Hepatocyte (in vitro differentiated cells): ENCODE measurements around the gene XRCC1.

Experiments
- EZH2 ChIP-seq: fragments of 200-600 bp; sonication (generic); IDR thresholded peaks from 2 replicates; pipeline ENCODE4 v1.6.1; 2016; ENCODE audit warnings: antibody characterized with exemption, mild to moderate bottlenecking, borderline replicate concordance
- EZH2phosphoT487 ChIP-seq: fragments of 200-600 bp; sonication (generic); IDR thresholded peaks from one replicate; pipeline ENCODE4 v1.6.1; 2018; ENCODE audit warnings: antibody characterized with exemption, mild to moderate bottlenecking, low read depth, moderate library complexity; ENCODE audit not compliant: unreplicated experiment, severe bottlenecking
- TF ChIP-seq, protein P1 (sequence below): fragments of 200-600 bp; sonication (generic); IDR thresholded peaks from 2 replicates; pipeline ENCODE4 v1.5.1; 2016; ENCODE audit warnings: antibody characterized with exemption, mild to moderate bottlenecking; ENCODE audit not compliant: poor library complexity

DNA sequence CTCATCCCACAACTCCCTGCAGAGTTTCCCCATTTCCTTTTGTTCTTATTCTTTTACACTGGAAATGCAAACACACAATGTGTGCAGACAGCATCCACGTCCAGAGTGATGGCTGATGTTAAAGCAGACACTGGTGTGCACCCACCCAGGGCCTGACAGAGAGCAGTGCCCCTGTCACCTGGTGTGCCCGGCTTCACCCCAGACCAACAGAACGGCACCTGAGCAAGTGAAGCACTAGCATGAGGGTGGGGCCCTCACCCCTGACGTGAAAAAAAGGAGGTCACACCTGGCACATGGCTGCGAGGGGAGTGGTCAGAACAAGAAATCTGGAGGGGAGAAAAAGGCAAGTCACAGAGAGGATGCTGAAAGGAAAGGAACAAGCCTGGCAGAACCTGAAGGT lies 30.1 kb downstream of the XRCC1 start:
- TF ChIP-seq, protein P1, sequence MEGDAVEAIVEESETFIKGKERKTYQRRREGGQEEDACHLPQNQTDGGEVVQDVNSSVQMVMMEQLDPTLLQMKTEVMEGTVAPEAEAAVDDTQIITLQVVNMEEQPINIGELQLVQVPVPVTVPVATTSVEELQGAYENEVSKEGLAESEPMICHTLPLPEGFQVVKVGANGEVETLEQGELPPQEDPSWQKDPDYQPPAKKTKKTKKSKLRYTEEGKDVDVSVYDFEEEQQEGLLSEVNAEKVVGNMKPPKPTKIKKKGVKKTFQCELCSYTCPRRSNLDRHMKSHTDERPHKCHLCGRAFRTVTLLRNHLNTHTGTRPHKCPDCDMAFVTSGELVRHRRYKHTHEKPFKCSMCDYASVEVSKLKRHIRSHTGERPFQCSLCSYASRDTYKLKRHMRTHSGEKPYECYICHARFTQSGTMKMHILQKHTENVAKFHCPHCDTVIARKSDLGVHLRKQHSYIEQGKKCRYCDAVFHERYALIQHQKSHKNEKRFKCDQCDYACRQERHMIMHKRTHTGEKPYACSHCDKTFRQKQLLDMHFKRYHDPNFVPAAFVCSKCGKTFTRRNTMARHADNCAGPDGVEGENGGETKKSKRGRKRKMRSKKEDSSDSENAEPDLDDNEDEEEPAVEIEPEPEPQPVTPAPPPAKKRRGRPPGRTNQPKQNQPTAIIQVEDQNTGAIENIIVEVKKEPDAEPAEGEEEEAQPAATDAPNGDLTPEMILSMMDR: no peak
- TF ChIP-seq EZH2phosphoT487 (no peak), EZH2 (no peak)
